H9 (cell line): ENCODE measurements around the gene TAT. TPM values are rescaled to one million over a fixed set of nuclear protein-coding genes. Genes with fewer than 3 reads are reported as not detected.

ENCODE experiments used
- DNase-seq: peaks from one replicate; pipeline ENCODE4 v3.0.0-alpha.2; 2017
- H2AFZ ChIP-seq: one replicate; pipeline ENCODE4 v1.6.1; 2013; ENCODE audit warnings: mild to moderate bottlenecking, low read length, control low read depth, moderate library complexity
- H2AK5ac ChIP-seq: 2 replicates; pipeline ENCODE4 v1.6.1; 2013; ENCODE audit warnings: low read length, control low read depth, mixed read lengths; ENCODE audit not compliant: insufficient read length
- H2BK120ac ChIP-seq: one replicate; pipeline ENCODE4 v1.6.1; 2013; ENCODE audit warnings: low read depth, mild to moderate bottlenecking, low read length, control low read depth, inconsistent platforms; ENCODE audit not compliant: poor library complexity, severe bottlenecking
- H2BK12ac ChIP-seq: 2 replicates; pipeline ENCODE4 v1.6.1; 2013; ENCODE audit warnings: low read length, control low read depth, mixed read lengths, low read depth; ENCODE audit not compliant: insufficient read length
- H2BK15ac ChIP-seq: 2 replicates; pipeline ENCODE4 v1.6.1; 2013; ENCODE audit warnings: low read depth, low read length, control low read depth
- H2BK20ac ChIP-seq: one replicate; pipeline ENCODE4 v1.6.1; 2013; ENCODE audit warnings: low read depth, mild to moderate bottlenecking, low read length, control low read depth, inconsistent platforms; ENCODE audit not compliant: poor library complexity, severe bottlenecking
- H2BK5ac ChIP-seq: 2 replicates; pipeline ENCODE4 v1.6.1; 2013; ENCODE audit warnings: low read length, control low read depth, mixed read lengths; ENCODE audit not compliant: insufficient read length
- H3K14ac ChIP-seq: 2 replicates; pipeline ENCODE4 v1.6.1; 2013; ENCODE audit warnings: low read length, control low read depth; ENCODE audit not compliant: insufficient read depth
- H3K18ac ChIP-seq: 2 replicates; pipeline ENCODE4 v1.6.1; 2013; ENCODE audit warnings: low read depth, mild to moderate bottlenecking, mixed read lengths, low read length, control low read depth; ENCODE audit not compliant: insufficient read length
- H3K23ac ChIP-seq: 2 replicates; pipeline ENCODE4 v1.6.1; 2013; ENCODE audit warnings: low read length, control low read depth, mixed read lengths, low read depth; ENCODE audit not compliant: insufficient read length
- H3K23me2 ChIP-seq: 2 replicates; pipeline ENCODE4 v1.6.1; 2013; ENCODE audit warnings: low read depth, mild to moderate bottlenecking, mixed read lengths, low read length, control low read depth; ENCODE audit not compliant: insufficient read length, poor library complexity, severe bottlenecking
- H3K27ac ChIP-seq: 2 replicates; pipeline ENCODE4 v1.5.1; 2013; ENCODE audit warnings: low read length, control low read depth, mixed read lengths, low read depth; ENCODE audit not compliant: insufficient read length
- H3K27me3 ChIP-seq: 2 replicates; pipeline ENCODE4 v1.6.1; 2013; ENCODE audit warnings: low read length, control low read depth, inconsistent platforms; ENCODE audit not compliant: insufficient read depth
- H3K4ac ChIP-seq: 2 replicates; pipeline ENCODE4 v1.6.1; 2013; ENCODE audit warnings: low read depth, mild to moderate bottlenecking, control low read depth, inconsistent platforms, low read length, moderate library complexity
- H3K4me1 ChIP-seq: 2 replicates; pipeline ENCODE4 v1.6.1; 2013; ENCODE audit warnings: low read length, control low read depth, inconsistent platforms; ENCODE audit not compliant: insufficient read depth
- H3K4me2 ChIP-seq: 2 replicates; pipeline ENCODE4 v1.6.1; 2013; ENCODE audit warnings: low read length, control low read depth, mixed read lengths; ENCODE audit not compliant: insufficient read length, insufficient read depth
- H3K56ac ChIP-seq: 2 replicates; pipeline ENCODE4 v1.6.1; 2013; ENCODE audit warnings: low read depth, mild to moderate bottlenecking, mixed read lengths, low read length, control low read depth; ENCODE audit not compliant: insufficient read length
- H3K79me1 ChIP-seq: 2 replicates; pipeline ENCODE4 v1.6.1; 2013; ENCODE audit warnings: low read depth, mild to moderate bottlenecking, moderate library complexity, low read length, control low read depth, inconsistent platforms; ENCODE audit not compliant: insufficient read depth, poor library complexity, severe bottlenecking
- H3K79me2 ChIP-seq: 2 replicates; pipeline ENCODE4 v1.6.1; 2013; ENCODE audit warnings: low read length, control low read depth, inconsistent platforms; ENCODE audit not compliant: insufficient read depth
- H3K9ac ChIP-seq: 2 replicates; pipeline ENCODE4 v1.6.1; 2013; ENCODE audit warnings: low read length, control low read depth, mixed read lengths; ENCODE audit not compliant: insufficient read length; ENCODE audit errors: extremely low read depth
- H3K9me3 ChIP-seq: one replicate; pipeline ENCODE4 v1.6.1; 2013; ENCODE audit warnings: low read depth, low read length, inconsistent platforms; ENCODE audit not compliant: control insufficient read depth
- H3T11ph ChIP-seq: one replicate; pipeline ENCODE4 v1.6.1; 2013; ENCODE audit warnings: mild to moderate bottlenecking, low read length, control low read depth, inconsistent platforms
- H4K20me1 ChIP-seq: one replicate; pipeline ENCODE4 v1.6.1; 2013; ENCODE audit not compliant: control insufficient read depth, insufficient read length, insufficient read depth
- H4K5ac ChIP-seq: 2 replicates; pipeline ENCODE4 v1.6.1; 2013; ENCODE audit warnings: low read depth, mild to moderate bottlenecking, mixed read lengths, low read length, control low read depth; ENCODE audit not compliant: insufficient read length
- H4K8ac ChIP-seq: replicated peaks from 2 replicates; pipeline ENCODE4 v1.6.1; 2013; ENCODE audit warnings: low read length, control low read depth, mixed read lengths, low read depth; ENCODE audit not compliant: insufficient read length
- H4K91ac ChIP-seq: 2 replicates; pipeline ENCODE4 v1.6.1; 2013; ENCODE audit warnings: low read depth, mild to moderate bottlenecking, moderate library complexity, mixed read lengths, low read length, control low read depth; ENCODE audit not compliant: insufficient read length
- H3K27ac Mint-ChIP-seq, 3 experiments: 2 replicates in 2 of 3; 3 replicates in 1 of 3; pipeline ENCODE4 v1.8.0; 2020 to 2021; ENCODE audit warnings: mixed read lengths in 3 of 3, mild to moderate bottlenecking in 1 of 3, moderate library complexity in 1 of 3
- H3K27me3 Mint-ChIP-seq: 2 replicates; pipeline ENCODE4 v1.8.0; 2021; ENCODE audit warnings: low read depth, mild to moderate bottlenecking, moderate library complexity, mixed read lengths
- H3K36me3 Mint-ChIP-seq, 3 experiments: 2 replicates in 2 of 3; 3 replicates in 1 of 3; pipeline ENCODE4 v1.8.0; 2020 to 2021; ENCODE audit warnings: low read depth in 3 of 3, mixed read lengths in 3 of 3; ENCODE audit not compliant: insufficient read depth in 1 of 3
- H3K4me1 Mint-ChIP-seq, 2 experiments: 2 replicates each; pipeline ENCODE4 v1.8.0; 2020; ENCODE audit warnings: mixed read lengths in 2 of 2
- H3K4me3 Mint-ChIP-seq, 2 experiments: 2 replicates in 1 of 2; 3 replicates in 1 of 2; pipeline ENCODE4 v1.8.0; 2020 to 2021; ENCODE audit warnings: mild to moderate bottlenecking in 2 of 2, mixed read lengths in 2 of 2, moderate library complexity in 1 of 2
- H3K9me3 Mint-ChIP-seq, 2 experiments: 2 replicates in 1 of 2; 3 replicates in 1 of 2; pipeline ENCODE4 v1.8.0; 2020; ENCODE audit warnings: mild to moderate bottlenecking in 2 of 2, mixed read lengths in 2 of 2, moderate library complexity in 1 of 2
- CTCF ChIP-seq: fragments of 200-600 bp; sonication (generic); conservative IDR thresholded peaks from 3 replicates; pipeline ENCODE4 v1.8.0; 2021; ENCODE audit warnings: antibody characterized with exemption, mild to moderate bottlenecking
- WGBS: extraction: QIAGEN DNeasy Blood & Tissue Kit; methylation state at CpG from one replicate; pipeline ENCODE4 v1.1.7; 2013; ENCODE audit warnings: missing lambda C conversion rate, low lambda C conversion rate, mixed read lengths; ENCODE audit not compliant: insufficient read length; ENCODE audit errors: extremely low coverage; 5-methylcytosine and 5-hydroxymethylcytosine counted together
- total RNA-seq: library from RNA; stranded (reverse); gene quantifications from 2 replicates; pipeline ENCODE4 v1.2.1, GENCODE V29; 2021

TAT gene
- total RNA-seq, 1 experiment from 2014 or later, result not detected

DNA sequence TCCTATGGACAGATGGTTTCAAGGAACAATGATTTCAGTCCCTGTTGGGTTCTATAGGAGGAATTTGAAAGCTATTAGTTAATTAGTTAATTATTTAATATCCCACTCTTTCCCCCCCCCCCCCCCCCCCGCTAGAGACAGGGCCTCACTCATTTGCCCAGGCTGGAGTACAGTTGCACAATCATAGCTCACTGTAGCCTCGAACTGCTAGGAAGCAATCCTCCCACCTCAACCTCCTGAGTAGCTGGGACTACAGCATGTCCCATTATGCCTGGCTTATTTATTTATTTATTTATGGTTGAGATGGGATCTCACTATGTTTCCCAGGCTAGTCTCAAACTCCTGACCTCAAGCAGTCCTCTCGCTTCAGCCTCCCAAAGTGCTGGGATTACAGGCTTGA lies 15.0 kb upstream of the TAT start:
- Mint-ChIP-seq H3K36me3 (0 out of 7 replicates have a peak, but pooled peaks cover 0 to 2% (median 0%) of the 10 kb centered on the region in 3 experiments), H3K4me3 (no peak overlapping the region), H3K9me3 (peaks cover 10 to 13% of the 10 kb centered on the region in 2 experiments), H3K27me3 (peaks cover 18% of the 10 kb centered on the region), H3K27ac (no peak overlapping the region), H3K4me1 (peaks cover 3 to 12% of the 10 kb centered on the region in 2 experiments; a peak in 2 of 4 replicates)
- no peak overlapping the region for H3K9ac ChIP-seq
- H2AFZ ChIP-seq, result no peak overlapping the region
- H2BK5ac ChIP-seq, result no peak overlapping the region
- H3K4ac ChIP-seq, result no peak overlapping the region
- H2BK15ac ChIP-seq, result no peak overlapping the region
- TF ChIP-seq CTCF, result no peak
- no peak overlapping the region for H3K18ac ChIP-seq
- H4K5ac ChIP-seq, result no peak overlapping the region
- H2AK5ac ChIP-seq, result no peak overlapping the region
- H3K79me2 ChIP-seq, result no peaks in the 10 kb centered on the region
- H3K14ac ChIP-seq, result no peak overlapping the region
- H4K20me1 ChIP-seq, result no peaks in the 10 kb centered on the region
- no peak overlapping the region for H2BK120ac ChIP-seq
- H3K23ac ChIP-seq, result no peak overlapping the region
- H3K4me1 ChIP-seq, result no peaks in the 10 kb centered on the region
- no peaks in the 10 kb centered on the region for H3K27me3 ChIP-seq
- no CpG with 5 or more reads among the region's 3 CpGs for WGBS
- H3K56ac ChIP-seq, result no peak overlapping the region
- H3K4me2 ChIP-seq, result no peak overlapping the region
- no peaks in the 10 kb centered on the region for H3K79me1 ChIP-seq
- no peak overlapping the region for H2BK12ac ChIP-seq
- H3T11ph ChIP-seq, result no peak overlapping the region
- H2BK20ac ChIP-seq, result no peak overlapping the region
- H3K23me2 ChIP-seq, result no peaks in the 10 kb centered on the region
- no peak for DNase-seq
- no peaks in the 10 kb centered on the region for H3K9me3 ChIP-seq
- H4K8ac ChIP-seq, result no peak overlapping the region
- H3K27ac ChIP-seq, result no peak overlapping the region
- H4K91ac ChIP-seq, result no peak overlapping the region
